Measurements from ENCODE around the gene TUT1.

TUT1 gene

GRCh38 chr11:62603072-62603408, 11.7 kb upstream of the TUT1 start:
- Histone ChIP-seq H3K4me3 (ENCODE audit: low read length) (peak overlapping the region; percentile 68), H3K36me3 (ENCODE audit: insufficient read depth, low read length) (peaks cover 61% of the 10 kb centered on the region), H3K9ac (ENCODE audit: low read depth, low read length) (peak overlapping the region; percentile 99)

GRCh38 chr11:62602141-62603071, 11.1 kb upstream of the TUT1 start:
- Histone ChIP-seq H3K27me3 (ENCODE audit: control insufficient read depth, insufficient read depth, low read length) (no peaks in the 10 kb centered on the region), H3K4me1 (ENCODE audit: control insufficient read depth, insufficient read depth, low read length) (peaks cover 31% of the 10 kb centered on the region), H3K4me2 (ENCODE audit: low read length) (peak overlapping the region; percentile 85), H3K36me3 (ENCODE audit: insufficient read depth, low read length) (peaks cover 61% of the 10 kb centered on the region), H3K9me3 (replicated peaks; ENCODE audit: low read length) (no peaks in the 10 kb centered on the region), H3K4me3 (ENCODE audit: low read length) (peak overlapping the region; percentile 68), H3K9ac (ENCODE audit: low read depth, low read length) (peak overlapping the region; percentile 99)

More at GRCh38 chr11:62603072-62603408, 11.7 kb upstream of the TUT1 start:
- H3K9me3 ChIP-seq (replicated peaks; ENCODE audit: low read length), result no peaks in the 10 kb centered on the region
- peak overlapping the region; percentile 85 for H3K4me2 ChIP-seq (ENCODE audit: low read length)
- peaks cover 38% of the 10 kb centered on the region for H3K4me1 ChIP-seq (ENCODE audit: control insufficient read depth, insufficient read depth, low read length)
- H3K27me3 ChIP-seq (ENCODE audit: control insufficient read depth, insufficient read depth, low read length), result no peaks in the 10 kb centered on the region

GRCh38 chr11:62601372-62602140, 10.2 kb upstream of the TUT1 start, which contains the start of gene MTA2:
MTA2 (minus strand) TSS chr11:62601865; CDS start chr11:62601450, 415 bp downstream.
- Histone ChIP-seq H3K9ac (ENCODE audit: low read depth, low read length) (peak within 1 kb of the TSS; percentile 99), H3K4me1 (ENCODE audit: control insufficient read depth, insufficient read depth, low read length) (peaks cover 31% of the 10 kb centered on the region), H3K36me3 (ENCODE audit: insufficient read depth, low read length) (peaks cover 66% of the 10 kb centered on the region), H3K4me2 (ENCODE audit: low read length) (peak within 1 kb of the TSS; percentile 85), H3K9me3 (replicated peaks; ENCODE audit: low read length) (no peaks in the 10 kb centered on the region), H3K4me3 (ENCODE audit: low read length) (peak within 1 kb of the TSS; percentile 97), H3K27me3 (ENCODE audit: control insufficient read depth, insufficient read depth, low read length) (no peaks in the 10 kb centered on the region)

- H3K36me3 ChIP-seq (ENCODE audit: insufficient read depth, low read length), result peaks cover 68% of the 10 kb centered on the region
- peaks cover 31% of the 10 kb centered on the region for H3K4me1 ChIP-seq (ENCODE audit: control insufficient read depth, insufficient read depth, low read length)
- no peaks in the 10 kb centered on the region for H3K9me3 ChIP-seq (replicated peaks; ENCODE audit: low read length)
- H3K4me2 ChIP-seq (ENCODE audit: low read length), result peak overlapping the region; percentile 84
- no peaks in the 10 kb centered on the region for H3K27me3 ChIP-seq (ENCODE audit: control insufficient read depth, insufficient read depth, low read length)
- H3K4me3 ChIP-seq (ENCODE audit: low read length), result peak overlapping the region; percentile 97
- H3K9ac ChIP-seq (ENCODE audit: low read depth, low read length), result peak overlapping the region; percentile 99
Measured at GRCh38 chr11:62601122-62601371, 9.7 kb upstream of the TUT1 start.

- H3K36me3 ChIP-seq (ENCODE audit: insufficient read depth, low read length), result peaks cover 68% of the 10 kb centered on the region
- H3K4me2 ChIP-seq (ENCODE audit: low read length), result peak overlapping the region; percentile 84
Measured at GRCh38 chr11:62600367-62601121, 9.2 kb upstream of the TUT1 start.

DNA sequence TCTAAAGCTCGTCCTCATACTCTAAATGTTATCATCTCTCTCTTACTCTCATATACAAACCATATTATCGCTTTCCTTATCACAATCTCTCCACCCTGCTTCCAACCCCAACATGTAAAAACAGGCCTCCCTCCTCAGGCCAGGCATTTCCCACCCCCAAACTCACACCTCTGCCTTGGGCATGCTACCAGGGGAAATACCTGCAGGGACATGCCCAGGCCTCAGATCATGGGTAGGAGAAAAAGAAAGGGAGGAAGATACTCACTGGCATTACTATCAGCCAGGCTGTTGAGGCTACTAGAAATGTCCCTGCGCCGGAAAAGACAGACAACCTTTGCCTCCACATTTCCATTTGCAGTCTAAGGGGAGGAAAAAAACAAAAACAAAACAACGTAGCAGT, 8.6 kb upstream of the TUT1 start:
- Histone ChIP-seq H3K9me3 (replicated peaks; ENCODE audit: low read length) (no peaks in the 10 kb centered on the region), H3K36me3 (ENCODE audit: insufficient read depth, low read length) (peaks cover 68% of the 10 kb centered on the region), H3K4me2 (ENCODE audit: low read length) (peak overlapping the region; percentile 84), H3K4me3 (ENCODE audit: low read length) (peak overlapping the region; percentile 97), H3K9ac (ENCODE audit: low read depth, low read length) (peak overlapping the region; percentile 99), H3K27me3 (ENCODE audit: control insufficient read depth, insufficient read depth, low read length) (no peaks in the 10 kb centered on the region), H3K4me1 (ENCODE audit: control insufficient read depth, insufficient read depth, low read length) (peaks cover 31% of the 10 kb centered on the region)

More at GRCh38 chr11:62600367-62601121, 9.2 kb upstream of the TUT1 start:
- H3K9me3 ChIP-seq (replicated peaks; ENCODE audit: low read length), result no peaks in the 10 kb centered on the region
- peaks cover 31% of the 10 kb centered on the region for H3K4me1 ChIP-seq (ENCODE audit: control insufficient read depth, insufficient read depth, low read length)
- peak overlapping the region; percentile 99 for H3K9ac ChIP-seq (ENCODE audit: low read depth, low read length)
- no peaks in the 10 kb centered on the region for H3K27me3 ChIP-seq (ENCODE audit: control insufficient read depth, insufficient read depth, low read length)
- H3K4me3 ChIP-seq (ENCODE audit: low read length), result peak overlapping the region; percentile 97

DNA sequence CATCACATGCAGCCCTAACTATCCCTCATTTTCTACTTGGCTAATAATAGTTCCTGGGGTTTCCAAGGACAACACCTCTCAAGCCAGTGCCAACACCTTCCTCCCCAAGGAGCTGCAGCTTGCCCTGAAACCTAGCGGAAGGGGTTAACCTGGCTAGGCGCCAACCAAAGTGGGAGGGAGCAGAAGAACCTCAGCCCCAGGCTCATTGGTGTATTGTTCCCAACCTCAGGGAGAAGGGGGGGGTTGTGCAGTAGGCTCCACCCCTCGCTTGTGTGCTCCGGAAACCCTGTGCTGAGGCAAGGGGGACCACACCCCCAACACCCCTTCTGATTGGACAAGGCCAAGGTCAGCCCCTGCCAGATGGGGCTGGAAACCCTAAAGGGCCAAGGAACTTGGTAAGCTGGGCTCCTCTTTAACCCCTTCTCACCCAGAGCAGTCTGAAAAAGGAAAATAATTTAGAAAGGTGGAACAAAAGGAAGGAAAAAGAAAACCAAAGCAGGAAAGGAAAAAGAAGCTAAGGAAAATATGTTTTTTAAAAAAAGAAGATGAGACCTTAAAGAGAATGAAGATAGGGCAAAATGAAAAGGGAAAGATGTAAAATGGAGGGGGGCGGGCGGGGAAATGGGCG, 7.9 kb upstream of the TUT1 start:
- Histone ChIP-seq H3K4me1 (ENCODE audit: control insufficient read depth, insufficient read depth, low read length) (peaks cover 31% of the 10 kb centered on the region), H3K27me3 (ENCODE audit: control insufficient read depth, insufficient read depth, low read length) (no peaks in the 10 kb centered on the region), H3K4me2 (ENCODE audit: low read length) (peak overlapping the region; percentile 84), H3K36me3 (ENCODE audit: insufficient read depth, low read length) (peaks cover 68% of the 10 kb centered on the region), H3K9ac (ENCODE audit: low read depth, low read length) (peak overlapping the region; percentile 99), H3K4me3 (ENCODE audit: low read length) (peak overlapping the region; percentile 97), H3K9me3 (replicated peaks; ENCODE audit: low read length) (no peaks in the 10 kb centered on the region)

DNA sequence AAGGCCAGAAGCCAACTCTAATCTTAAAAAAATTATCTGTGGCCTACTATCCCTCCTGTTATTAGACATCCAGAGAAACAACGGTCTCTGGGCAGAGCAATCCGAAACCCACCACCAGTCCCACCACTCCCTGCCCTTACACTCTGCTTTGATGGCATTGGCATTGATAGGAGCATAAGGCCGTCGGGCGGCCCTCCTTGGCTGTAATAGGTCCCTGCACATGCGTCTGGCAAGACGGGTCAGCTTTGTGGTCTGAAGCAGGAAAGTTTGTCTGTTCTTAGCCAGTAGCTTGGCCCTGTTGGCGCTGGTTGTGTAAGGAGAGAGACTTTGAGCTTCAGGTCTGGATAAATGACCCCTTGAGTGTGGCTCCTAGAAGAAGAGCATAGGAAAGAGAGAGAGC, 3.8 kb upstream of the TUT1 start:
- Histone ChIP-seq H3K4me3 (ENCODE audit: low read length) (no peak overlapping the region), H3K4me2 (ENCODE audit: low read length) (no peak overlapping the region), H3K9ac (ENCODE audit: low read depth, low read length) (no peak overlapping the region), H3K9me3 (replicated peaks; ENCODE audit: low read length) (no peaks in the 10 kb centered on the region), H3K27me3 (ENCODE audit: control insufficient read depth, insufficient read depth, low read length) (no peaks in the 10 kb centered on the region), H3K4me1 (ENCODE audit: control insufficient read depth, insufficient read depth, low read length) (peaks cover 28% of the 10 kb centered on the region), H3K36me3 (ENCODE audit: insufficient read depth, low read length) (peaks cover 69% of the 10 kb centered on the region)

DNA sequence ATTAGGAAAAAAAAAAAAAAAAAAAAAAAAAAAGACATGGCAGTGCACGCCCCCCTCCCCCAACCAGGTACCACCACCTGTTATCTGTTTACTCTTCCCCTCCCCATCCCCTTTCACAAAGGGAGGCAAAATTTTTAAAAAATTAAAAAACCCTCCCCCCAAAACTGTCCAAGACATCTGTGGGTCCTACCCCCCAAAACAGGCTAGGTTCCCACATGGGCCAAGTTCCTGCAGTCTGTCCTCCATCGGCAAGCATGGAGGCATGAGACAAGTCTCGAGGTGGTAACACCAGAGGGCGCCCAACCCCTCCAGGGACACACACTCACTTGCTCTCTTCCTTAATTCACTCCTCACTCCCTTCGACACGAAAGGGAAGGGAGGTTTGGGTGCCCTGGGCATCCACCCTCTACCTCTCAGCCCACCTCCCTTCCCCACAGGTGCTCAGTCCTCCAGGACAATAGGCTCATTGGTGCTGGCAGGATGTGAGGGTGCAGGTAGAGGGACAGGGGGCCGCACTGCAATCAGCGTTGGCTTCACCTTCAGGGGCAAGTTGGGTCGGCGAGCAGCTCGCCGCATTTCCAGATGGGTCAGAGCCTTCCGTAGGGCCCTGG, 2.2 kb upstream of the TUT1 start:
- H3K9me3 ChIP-seq (replicated peaks; ENCODE audit: low read length), result no peaks in the 10 kb centered on the region
- peaks cover 14% of the 10 kb centered on the region for H3K4me1 ChIP-seq (ENCODE audit: control insufficient read depth, insufficient read depth, low read length)
- no peak overlapping the region for H3K4me2 ChIP-seq (ENCODE audit: low read length)
- H3K27me3 ChIP-seq (ENCODE audit: control insufficient read depth, insufficient read depth, low read length), result no peaks in the 10 kb centered on the region
- no peak overlapping the region for H3K4me3 ChIP-seq (ENCODE audit: low read length)
- H3K36me3 ChIP-seq (ENCODE audit: insufficient read depth, low read length), result peaks cover 58% of the 10 kb centered on the region
- H3K9ac ChIP-seq (ENCODE audit: low read depth, low read length), result no peak overlapping the region

DNA sequence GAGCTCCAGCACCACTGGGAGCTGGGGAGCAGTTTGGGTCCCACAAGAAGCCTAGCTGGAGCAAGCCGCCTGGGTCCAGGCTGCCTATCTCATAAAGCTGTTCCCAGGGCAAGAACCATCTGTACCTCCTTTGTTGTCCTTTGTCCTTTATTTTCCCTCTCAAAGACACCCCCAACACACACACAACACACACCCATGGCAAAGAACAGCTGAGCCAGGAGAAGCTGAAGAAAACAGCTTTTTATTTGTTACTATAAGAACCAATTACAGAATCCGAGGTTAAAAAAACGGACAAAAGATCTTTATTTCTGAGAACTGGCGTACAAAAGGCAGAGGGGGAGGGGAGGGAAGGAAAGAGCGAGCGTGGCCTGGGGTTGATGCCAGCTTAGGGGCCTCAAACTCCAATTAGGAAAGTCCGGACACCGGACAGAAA, 1.7 kb upstream of the TUT1 start:
- Histone ChIP-seq H3K4me2 (ENCODE audit: low read length) (no peak overlapping the region), H3K4me3 (ENCODE audit: low read length) (no peak overlapping the region), H3K4me1 (ENCODE audit: control insufficient read depth, insufficient read depth, low read length) (peaks cover 14% of the 10 kb centered on the region), H3K9me3 (replicated peaks; ENCODE audit: low read length) (no peaks in the 10 kb centered on the region), H3K9ac (ENCODE audit: low read depth, low read length) (no peak overlapping the region), H3K27me3 (ENCODE audit: control insufficient read depth, insufficient read depth, low read length) (no peaks in the 10 kb centered on the region), H3K36me3 (ENCODE audit: insufficient read depth, low read length) (peaks cover 52% of the 10 kb centered on the region)

Measured in skeletal muscle satellite cell (primary cell).